ENCODE results near the gene MUL1. TPM values are rescaled to one million over a fixed set of nuclear protein-coding genes. Genes with fewer than 3 reads are reported as not detected.
"Not testable (repeated sequence)": the region's sequence is repeated elsewhere in the genome, so short reads cannot be mapped to it uniquely, and the experiment has no call there.

The MUL1 gene
- total and polyA plus RNA-seq, 9 donors, result 16.6 to 24.4 (median 21.1) TPM

- Histone ChIP-seq H3K4me3 (ENCODE audit: low read length) (no peak overlapping the region), H3K9me3 (replicated peaks; ENCODE audit: control insufficient read depth, low read depth, low read length) (no peaks in the 10 kb centered on the region), H3K27me3 (ENCODE audit: control insufficient read depth, insufficient read depth, low read length) (peaks cover 3% of the 10 kb centered on the region), H3K27ac (ENCODE audit: low read length) (no peak overlapping the region), H3K4me1 (ENCODE audit: control insufficient read depth, insufficient read depth, low read length) (peaks cover 17% of the 10 kb centered on the region), H3K36me3 (ENCODE audit: control insufficient read depth, insufficient read depth, low read length) (peaks cover 46% of the 10 kb centered on the region)
- no peak for DNase-seq
- 94% methylated on average over 2 of the region's 6 CpGs for WGBS (ENCODE audit: insufficient coverage)
Measured at GRCh38 chr1:20497506-20497905, 10.4 kb downstream of the MUL1 start.

- Histone ChIP-seq H3K4me1 (ENCODE audit: control insufficient read depth, insufficient read depth, low read length) (peaks cover 17% of the 10 kb centered on the region), H3K36me3 (ENCODE audit: control insufficient read depth, insufficient read depth, low read length) (peaks cover 39% of the 10 kb centered on the region)
- not testable (repeated sequence) for H3K9me3 ChIP-seq (replicated peaks; ENCODE audit: control insufficient read depth, low read depth, low read length); H3K27ac ChIP-seq (ENCODE audit: low read length); DNase-seq; H3K27me3 ChIP-seq (ENCODE audit: control insufficient read depth, insufficient read depth, low read length); H3K4me3 ChIP-seq (ENCODE audit: low read length)
- 77% methylated on average over 4 of the region's 12 CpGs for WGBS (ENCODE audit: insufficient coverage)
Measured at GRCh38 chr1:20496725-20497383, 11.1 kb downstream of the MUL1 start.

- 90% methylated on average over 2 of the region's 8 CpGs for WGBS (ENCODE audit: insufficient coverage)
- no peak for DNase-seq
- Histone ChIP-seq H3K9me3 (replicated peaks; ENCODE audit: control insufficient read depth, low read depth, low read length) (no peaks in the 10 kb centered on the region), H3K4me1 (ENCODE audit: control insufficient read depth, insufficient read depth, low read length) (peaks cover 17% of the 10 kb centered on the region), H3K36me3 (ENCODE audit: control insufficient read depth, insufficient read depth, low read length) (peaks cover 34% of the 10 kb centered on the region), H3K27ac (ENCODE audit: low read length) (no peak overlapping the region), H3K4me3 (ENCODE audit: low read length) (no peak overlapping the region), H3K27me3 (ENCODE audit: control insufficient read depth, insufficient read depth, low read length) (peaks cover 14% of the 10 kb centered on the region)
Measured at GRCh38 chr1:20496241-20496661, 11.7 kb downstream of the MUL1 start.

GRCh38 chr1:20495661-20496060, 12.3 kb downstream of the MUL1 start:
- DNase-seq, result no peak
- Histone ChIP-seq H3K27ac (ENCODE audit: low read length) (no peak overlapping the region), H3K9me3 (replicated peaks; ENCODE audit: control insufficient read depth, low read depth, low read length) (no peaks in the 10 kb centered on the region), H3K36me3 (ENCODE audit: control insufficient read depth, insufficient read depth, low read length) (peaks cover 28% of the 10 kb centered on the region), H3K27me3 (ENCODE audit: control insufficient read depth, insufficient read depth, low read length) (peaks cover 19% of the 10 kb centered on the region), H3K4me3 (ENCODE audit: low read length) (no peak overlapping the region), H3K4me1 (ENCODE audit: control insufficient read depth, insufficient read depth, low read length) (peaks cover 17% of the 10 kb centered on the region)
- WGBS (ENCODE audit: insufficient coverage), result no CpG with 5 or more reads among the region's 1 CpG

- peaks cover 26% of the 10 kb centered on the region for H3K27me3 ChIP-seq (ENCODE audit: control insufficient read depth, insufficient read depth, low read length)
- WGBS (ENCODE audit: insufficient coverage), result 57% methylated on average over 5 of the region's 5 CpGs
Measured at GRCh38 chr1:20494609-20495311, 13.2 kb downstream of the MUL1 start.

GRCh38 chr1:20493839-20494608, 13.9 kb downstream of the MUL1 start:
- peak; percentile 93 for DNase-seq
- Histone ChIP-seq H3K4me1 (ENCODE audit: control insufficient read depth, insufficient read depth, low read length) (peaks cover 17% of the 10 kb centered on the region), H3K27me3 (ENCODE audit: control insufficient read depth, insufficient read depth, low read length) (peaks cover 32% of the 10 kb centered on the region), H3K9me3 (replicated peaks; ENCODE audit: control insufficient read depth, low read depth, low read length) (no peaks in the 10 kb centered on the region), H3K27ac (ENCODE audit: low read length) (peak overlapping the region; percentile 42), H3K4me3 (ENCODE audit: low read length) (no peak overlapping the region), H3K36me3 (ENCODE audit: control insufficient read depth, insufficient read depth, low read length) (peaks cover 13% of the 10 kb centered on the region)
- 5% methylated on average over 7 of the region's 16 CpGs for WGBS (ENCODE audit: insufficient coverage)

More at GRCh38 chr1:20494609-20495311, 13.2 kb downstream of the MUL1 start:
- no peak for DNase-seq
- Histone ChIP-seq H3K27ac (ENCODE audit: low read length) (no peak overlapping the region), H3K4me1 (ENCODE audit: control insufficient read depth, insufficient read depth, low read length) (peaks cover 17% of the 10 kb centered on the region), H3K36me3 (ENCODE audit: control insufficient read depth, insufficient read depth, low read length) (peaks cover 20% of the 10 kb centered on the region), H3K4me3 (ENCODE audit: low read length) (no peak overlapping the region), H3K9me3 (replicated peaks; ENCODE audit: control insufficient read depth, low read depth, low read length) (no peaks in the 10 kb centered on the region)

GRCh38 chr1:20493309-20493708, 14.6 kb downstream of the MUL1 start:
- no peaks in the 10 kb centered on the region for H3K9me3 ChIP-seq (replicated peaks; ENCODE audit: control insufficient read depth, low read depth, low read length)
- H3K4me1 ChIP-seq (ENCODE audit: control insufficient read depth, insufficient read depth, low read length), result peaks cover 17% of the 10 kb centered on the region
- peak; percentile 33 for DNase-seq
- peak overlapping the region; percentile 7 for H3K27ac ChIP-seq (ENCODE audit: low read length)
- peaks cover 6% of the 10 kb centered on the region for H3K36me3 ChIP-seq (ENCODE audit: control insufficient read depth, insufficient read depth, low read length)
- peaks cover 40% of the 10 kb centered on the region for H3K27me3 ChIP-seq (ENCODE audit: control insufficient read depth, insufficient read depth, low read length)
- WGBS (ENCODE audit: insufficient coverage), result 23% methylated on average over 2 of the region's 5 CpGs
- H3K4me3 ChIP-seq (ENCODE audit: low read length), result no peak overlapping the region

- no peak for DNase-seq
- no peak overlapping the region for H3K27ac ChIP-seq (ENCODE audit: low read length)
- 18% methylated on average over 2 of the region's 7 CpGs for WGBS (ENCODE audit: insufficient coverage)
Measured at GRCh38 chr1:20492751-20493150, 15.2 kb downstream of the MUL1 start.

GRCh38 chr1:20491866-20492265, 16.1 kb downstream of the MUL1 start:
- WGBS (ENCODE audit: insufficient coverage), result 61% methylated on average over 5 of the region's 7 CpGs
- Histone ChIP-seq H3K27ac (ENCODE audit: low read length) (no peak overlapping the region), H3K4me3 (ENCODE audit: low read length) (no peak overlapping the region), H3K9me3 (replicated peaks; ENCODE audit: control insufficient read depth, low read depth, low read length) (no peaks in the 10 kb centered on the region), H3K27me3 (ENCODE audit: control insufficient read depth, insufficient read depth, low read length) (peaks cover 54% of the 10 kb centered on the region), H3K4me1 (ENCODE audit: control insufficient read depth, insufficient read depth, low read length) (peaks cover 19% of the 10 kb centered on the region), H3K36me3 (ENCODE audit: control insufficient read depth, insufficient read depth, low read length) (no peaks in the 10 kb centered on the region)
- DNase-seq, result no peak

More at GRCh38 chr1:20492751-20493150, 15.2 kb downstream of the MUL1 start:
- peaks cover 45% of the 10 kb centered on the region for H3K27me3 ChIP-seq (ENCODE audit: control insufficient read depth, insufficient read depth, low read length)
- H3K36me3 ChIP-seq (ENCODE audit: control insufficient read depth, insufficient read depth, low read length), result peaks cover under 1% of the 10 kb centered on the region
- H3K4me1 ChIP-seq (ENCODE audit: control insufficient read depth, insufficient read depth, low read length), result peaks cover 17% of the 10 kb centered on the region
- no peaks in the 10 kb centered on the region for H3K9me3 ChIP-seq (replicated peaks; ENCODE audit: control insufficient read depth, low read depth, low read length)
- H3K4me3 ChIP-seq (ENCODE audit: low read length), result no peak overlapping the region

GRCh38 chr1:20491178-20491577, 16.8 kb downstream of the MUL1 start:
- no CpG with 5 or more reads among the region's 6 CpGs for WGBS (ENCODE audit: insufficient coverage)
- Histone ChIP-seq H3K9me3 (replicated peaks; ENCODE audit: control insufficient read depth, low read depth, low read length) (no peaks in the 10 kb centered on the region), H3K36me3 (ENCODE audit: control insufficient read depth, insufficient read depth, low read length) (no peaks in the 10 kb centered on the region), H3K4me1 (ENCODE audit: control insufficient read depth, insufficient read depth, low read length) (peaks cover 26% of the 10 kb centered on the region), H3K4me3 (ENCODE audit: low read length) (no peak overlapping the region), H3K27ac (ENCODE audit: low read length) (no peak overlapping the region), H3K27me3 (ENCODE audit: control insufficient read depth, insufficient read depth, low read length) (peaks cover 61% of the 10 kb centered on the region)
- no peak for DNase-seq

Measured in muscle of leg (tissue), 11 donors.